Skeletal muscle cell (primary cell): ENCODE data around the gene CADPS2.
"Not testable (repeated sequence)": the region's sequence is repeated elsewhere in the genome, so short reads cannot be mapped to it uniquely, and the experiment has no call there.

ENCODE experiments used
- DNase-seq: peaks from one replicate; pipeline ENCODE4 v3.0.0-alpha.2; 2010; ENCODE audit warnings: low read depth
- H3K4me3 ChIP-seq: 2 replicates; pipeline ENCODE4 v1.5.1; 2011; ENCODE audit warnings: low read depth, mild to moderate bottlenecking, control low read depth, low read length, moderate library complexity

CADPS2 gene

DNA sequence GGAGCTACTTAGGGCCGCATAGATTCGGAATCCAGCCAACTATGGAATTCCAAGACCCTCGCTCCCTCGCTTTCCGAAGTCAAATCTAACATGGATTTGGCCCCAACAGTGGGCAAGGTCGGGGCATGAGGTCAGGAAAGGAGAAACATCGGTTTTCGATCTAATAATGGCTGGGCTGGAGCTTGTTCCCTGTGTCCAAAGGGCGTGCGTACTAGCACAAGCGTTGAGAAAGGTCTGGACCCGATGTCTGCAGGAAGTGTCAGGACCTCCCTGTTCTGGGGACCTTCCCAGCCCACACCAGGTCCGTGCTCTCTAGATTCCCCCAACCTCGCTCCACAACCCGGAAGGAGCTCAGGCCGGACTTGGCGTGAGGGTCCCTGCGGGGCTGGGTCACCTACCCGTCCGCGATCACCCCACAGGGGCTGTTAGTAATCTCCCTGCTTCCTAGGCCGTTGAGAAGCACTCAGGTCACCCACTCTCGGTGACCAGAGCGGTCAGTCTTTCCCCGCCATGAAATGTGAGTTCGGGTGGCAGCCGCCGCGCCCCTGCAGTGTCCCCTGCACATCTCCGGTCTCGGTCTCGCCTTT, 586.5 kb downstream of the CADPS2 start:
- no peak overlapping the region for H3K4me3 ChIP-seq
- DNase-seq = no peak

DNA sequence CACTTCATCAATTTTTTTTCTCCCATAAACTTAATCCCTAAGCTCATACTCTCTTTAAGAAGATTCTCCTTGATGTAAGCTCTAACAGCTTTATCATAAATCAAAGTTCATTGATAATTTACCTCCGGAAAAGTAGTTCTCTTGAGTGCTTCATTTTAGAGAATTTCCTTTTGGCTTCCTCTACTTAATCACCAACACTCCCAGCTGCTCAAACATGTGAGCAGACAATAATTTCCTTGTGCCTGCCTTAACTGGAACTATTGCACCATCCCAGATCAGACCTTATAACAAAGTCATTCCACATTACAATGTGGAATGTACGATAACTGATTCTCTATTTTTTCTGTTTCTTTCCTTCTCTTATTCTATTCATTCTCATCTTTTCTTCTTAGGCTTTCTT, 587.6 kb downstream of the CADPS2 start:
- DNase-seq = no peak
- H3K4me3 ChIP-seq = no peak overlapping the region

DNA sequence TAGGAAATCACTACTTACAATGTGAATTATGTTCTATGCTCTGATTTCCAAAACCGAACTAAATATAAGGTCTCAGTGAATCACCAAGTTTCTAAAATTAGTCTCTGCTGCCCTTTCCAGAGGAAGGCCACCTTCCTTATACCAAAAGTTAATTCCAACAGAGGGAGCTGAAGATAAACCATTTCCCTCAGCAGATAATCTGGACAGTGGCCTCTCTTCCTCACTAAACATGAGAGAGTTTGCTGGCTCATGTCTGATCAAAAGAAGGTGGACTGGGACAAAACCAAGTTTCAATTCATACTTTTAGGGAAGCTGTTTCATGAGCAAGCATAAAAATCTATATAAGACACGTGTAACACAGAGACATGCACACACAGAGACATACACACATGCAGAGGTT, 588.1 kb downstream of the CADPS2 start:
- H3K4me3 ChIP-seq = no peak overlapping the region
- DNase-seq = no peak

DNA sequence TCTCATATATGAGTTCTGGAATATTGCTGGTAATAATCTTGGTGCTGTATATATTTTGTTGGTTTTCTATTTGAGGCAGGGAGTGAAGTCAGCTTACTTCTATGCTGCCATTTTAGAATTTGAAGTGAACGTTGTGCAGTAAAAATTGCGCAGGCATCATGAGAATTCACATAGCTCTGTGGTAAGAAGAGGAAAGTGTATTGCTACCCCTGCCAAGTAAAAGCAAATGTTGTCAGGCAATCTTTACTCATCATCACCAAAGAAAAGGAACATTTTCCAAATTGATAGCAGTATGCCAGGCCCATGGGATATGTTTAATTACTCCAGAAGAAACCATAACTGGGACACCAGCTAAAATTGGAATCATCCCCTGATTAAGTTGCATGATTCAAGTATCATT, 595.1 kb downstream of the CADPS2 start:
- no peak for DNase-seq
- H3K4me3 ChIP-seq = no peak overlapping the region

DNA sequence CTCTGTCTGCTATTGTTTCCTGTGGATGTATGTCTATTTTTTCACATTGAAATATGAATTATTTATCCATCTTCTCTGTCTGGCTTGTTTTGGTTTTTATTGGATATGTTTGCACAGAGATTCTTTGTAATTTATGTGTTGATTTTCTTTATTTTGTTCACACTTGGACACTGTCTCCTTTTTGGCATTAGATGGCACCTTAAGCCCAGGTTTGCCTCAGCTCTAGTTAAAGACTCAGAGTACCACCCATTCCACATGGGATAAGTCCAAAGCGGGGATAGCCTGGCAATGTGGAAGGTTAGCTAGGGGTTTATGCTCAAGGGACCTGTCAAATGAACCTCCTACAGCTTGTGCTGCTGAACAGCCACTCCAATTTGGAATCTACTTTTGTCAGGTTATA, 595.8 kb downstream of the CADPS2 start:
- no peak for DNase-seq

DNA sequence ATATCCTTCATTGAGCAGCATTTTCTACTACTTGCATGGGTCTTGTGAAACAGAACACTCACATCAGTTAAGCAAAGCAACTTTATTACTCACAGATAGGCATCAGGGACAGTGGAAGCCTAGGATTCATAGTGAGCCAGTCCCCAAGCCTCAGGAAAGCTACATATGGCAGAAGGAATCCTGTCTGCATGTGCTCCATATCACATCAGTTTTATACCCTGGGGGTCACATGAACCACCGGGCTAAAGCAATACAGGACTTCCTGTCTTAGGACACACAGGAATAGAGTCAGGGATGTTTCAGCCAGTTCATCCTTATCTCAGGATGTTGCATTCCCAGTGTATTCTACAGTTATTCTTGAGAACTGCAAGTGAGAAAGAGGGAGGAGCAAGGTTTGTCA, 596.8 kb downstream of the CADPS2 start:
- H3K4me3 ChIP-seq = no peak overlapping the region
- DNase-seq = no peak

More for the DNA sequence above, 595.8 kb downstream of the CADPS2 start:
- no peak overlapping the region for H3K4me3 ChIP-seq

DNA sequence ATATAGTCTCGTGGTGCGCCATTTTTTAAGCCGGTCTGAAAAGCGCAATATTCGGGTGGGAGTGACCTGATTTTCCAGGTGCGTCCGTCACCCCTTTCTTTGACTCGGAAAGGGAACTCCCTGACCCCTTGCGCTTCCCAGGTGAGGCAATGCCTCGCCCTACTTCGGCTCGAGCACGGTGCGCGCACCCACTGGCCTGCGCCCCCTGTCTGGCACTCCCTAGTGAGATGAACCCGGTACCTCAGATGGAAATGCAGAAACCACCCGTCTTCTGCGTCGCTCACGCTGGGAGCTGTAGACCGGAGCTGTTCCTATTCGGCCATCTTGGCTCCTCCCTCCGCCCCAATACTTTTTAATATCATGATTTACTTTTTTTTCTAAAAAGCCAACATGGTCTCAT, 601.7 kb downstream of the CADPS2 start:
- not testable (repeated sequence) for DNase-seq

DNA sequence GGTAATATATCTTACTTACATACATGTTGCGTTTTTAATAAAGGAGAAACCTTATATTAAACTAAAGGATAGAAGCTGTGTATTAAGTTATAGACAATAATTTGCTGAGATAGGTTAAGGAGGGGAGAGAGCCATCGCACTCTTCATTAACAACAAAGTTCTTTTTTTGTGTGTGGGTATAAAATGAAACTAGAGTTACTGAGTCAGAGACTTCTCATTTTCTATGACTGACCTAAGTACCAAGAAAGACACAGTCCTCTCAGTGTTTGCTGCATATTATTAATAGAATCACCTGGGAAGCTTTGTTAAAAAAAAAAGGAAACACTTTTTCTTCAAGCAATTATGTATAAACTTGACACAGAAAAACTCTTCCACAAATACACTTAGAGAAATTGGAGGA, 613.1 kb downstream of the CADPS2 start:
- no peak overlapping the region for H3K4me3 ChIP-seq
- DNase-seq = no peak

More for the DNA sequence above, 601.7 kb downstream of the CADPS2 start:
- H3K4me3 ChIP-seq = not testable (repeated sequence)

DNA sequence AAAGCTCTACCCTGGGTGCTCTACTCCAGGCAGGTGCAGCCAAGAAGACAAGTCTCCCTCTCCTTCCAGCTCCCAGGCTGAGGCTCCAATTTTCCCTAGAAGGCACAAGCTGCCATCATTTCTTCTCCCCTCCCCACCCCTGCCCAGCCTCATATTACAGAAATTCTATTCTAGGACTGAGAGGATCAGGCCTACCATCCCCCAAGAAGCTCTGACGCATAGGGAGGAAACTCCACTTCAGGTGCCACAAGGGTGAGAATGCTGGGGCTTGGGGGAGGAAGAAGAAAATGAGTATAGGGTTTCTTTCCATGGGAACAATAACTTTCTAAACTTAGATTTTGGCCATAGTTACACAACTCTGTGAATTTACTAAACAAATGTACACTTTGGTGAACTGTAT, 617.0 kb downstream of the CADPS2 start:
- no peak for DNase-seq

More for the DNA sequence above, 617.0 kb downstream of the CADPS2 start:
- H3K4me3 ChIP-seq = no peak overlapping the region
